PFSK-1 (cell line): ENCODE results near the gene UMOD.

Source experiments
- FOXP2 ChIP-seq: optimal IDR thresholded peaks from 2 replicates; pipeline ENCODE3; 2011; ENCODE audit warnings: borderline replicate concordance, control low read depth, inconsistent platforms; ENCODE audit not compliant: insufficient read depth; ENCODE audit errors: extremely low read length, extremely low read depth
- POLR2AphosphoS5 ChIP-seq: IDR thresholded peaks from 2 replicates; pipeline ENCODE4 v1.6.1; 2012; ENCODE audit warnings: low read depth, mild to moderate bottlenecking, control low read depth, low read length, moderate library complexity
- REST ChIP-seq, 2 experiments: IDR thresholded peaks; 2 replicates each; pipeline versions ENCODE4 v1.6.1 to v1.8.0; 2011 to 2012; ENCODE audit warnings: low read depth in 2 of 2, low read length in 2 of 2, control low read depth in 1 of 2, inconsistent platforms in 1 of 2, mild to moderate bottlenecking in 1 of 2, moderate library complexity in 1 of 2; ENCODE audit not compliant: insufficient read depth in 1 of 2
- SIN3A ChIP-seq: IDR thresholded peaks from 2 replicates; pipeline ENCODE4 v1.6.1; 2012; ENCODE audit warnings: mild to moderate bottlenecking, low read length, moderate library complexity, borderline replicate concordance; ENCODE audit not compliant: insufficient read depth
- TAF1 ChIP-seq: IDR thresholded peaks from 2 replicates; pipeline ENCODE4 v1.6.1; 2012; ENCODE audit warnings: low read length, control low read depth, borderline replicate concordance; ENCODE audit not compliant: insufficient read depth

Gene UMOD

GRCh38 chr16:20332411-20332810 lies 20.1 kb downstream of the UMOD start:
- TF ChIP-seq POLR2AphosphoS5 (no peak), TAF1 (no peak), SIN3A (no peak), REST (IDR thresholded peaks at IDR 0.05; ENCODE audit: insufficient read depth in 1 of 2, low read depth in 2 of 2, low read length in 2 of 2) (no peak), FOXP2 (no peak)

GRCh38 chr16:20331635-20332034 lies 20.9 kb downstream of the UMOD start:
- TF ChIP-seq TAF1 = no peak
- no peak for TF ChIP-seq POLR2AphosphoS5
- TF ChIP-seq SIN3A = no peak
- no peak for TF ChIP-seq FOXP2
- TF ChIP-seq REST (IDR thresholded peaks at IDR 0.05; ENCODE audit: insufficient read depth in 1 of 2, low read depth in 2 of 2, low read length in 2 of 2) = no peak

- no peak for TF ChIP-seq POLR2AphosphoS5
- no peak for TF ChIP-seq SIN3A
- no peak for TF ChIP-seq FOXP2
- no peak for TF ChIP-seq REST (IDR thresholded peaks at IDR 0.05; ENCODE audit: insufficient read depth in 1 of 2, low read depth in 2 of 2, low read length in 2 of 2)
- TF ChIP-seq TAF1 = no peak
These were observed 22.9 kb downstream of the UMOD start for GRCh38 chr16:20329392-20330138.

GRCh38 chr16:20327444-20328041 lies 25.0 kb downstream of the UMOD start, which contains the start of gene GP2:
Gene GP2 (minus strand): TSS chr16:20327513. CDS start chr16:20326431, 1,082 bp downstream.
- no peak for TF ChIP-seq POLR2AphosphoS5
- TF ChIP-seq SIN3A = no peak
- no peak for TF ChIP-seq FOXP2
- no peak for TF ChIP-seq REST (IDR thresholded peaks at IDR 0.05; ENCODE audit: insufficient read depth in 1 of 2, low read depth in 2 of 2, low read length in 2 of 2)
- no peak for TF ChIP-seq TAF1
